K562 (cell line): ENCODE measurements around the gene SND1. TPM values are rescaled to one million over a fixed set of nuclear protein-coding genes. Genes with fewer than 3 reads are reported as not detected.
"Not testable (repeated sequence)": the region's sequence is repeated elsewhere in the genome, so short reads cannot be mapped to it uniquely, and the experiment has no call there.

ENCODE experiments used
- ARID1B ChIP-seq: fragments of 450-650 bp; IDR thresholded peaks from 2 replicates; pipeline ENCODE4 v1.6.1; 2016; ENCODE audit warnings: antibody characterized with exemption, mild to moderate bottlenecking, inconsistent platforms
- FOXA3 ChIP-seq, 2 experiments: fragments of 450-650 bp in 1 of 2; sonication (generic) in 1 of 2; formaldehyde crosslinking; IDR thresholded peaks in 1 of 2; conservative IDR thresholded peaks in 1 of 2; 2 replicates each; pipeline versions ENCODE4 v1.4.0 to v1.8.0; 2020 to 2022; ENCODE audit warnings: mild to moderate bottlenecking in 2 of 2, missing genetic modification reagents in 1 of 2
- FOXK2 ChIP-seq, 2 experiments: fragments of 450-650 bp; IDR thresholded peaks in 1 of 2; conservative IDR thresholded peaks in 1 of 2; 2 replicates each; pipeline ENCODE4 v1.6.1; 2016; ENCODE audit warnings: low read depth in 2 of 2, mild to moderate bottlenecking in 1 of 2
- HDAC1 ChIP-seq, 2 experiments: fragments of 450-650 bp; IDR thresholded peaks; 2 replicates each; pipeline ENCODE4 v1.6.1; 2016 to 2017; ENCODE audit warnings: inconsistent platforms in 1 of 2, mild to moderate bottlenecking in 1 of 2, moderate library complexity in 1 of 2
- HEY1 ChIP-seq: fragments of 250-450 bp; sonication (Bioruptor Pico); IDR thresholded peaks from 2 replicates; pipeline ENCODE4 v1.5.0; 2020; ENCODE audit warnings: mild to moderate bottlenecking, moderate library complexity, borderline replicate concordance
- MAX ChIP-seq: sonication (generic); formaldehyde crosslinking; IDR thresholded peaks from 2 replicates; pipeline ENCODE4 v1.9.0; 2022; ENCODE audit warnings: mild to moderate bottlenecking, missing genetic modification reagents
- MTA2 ChIP-seq: fragments of 450-650 bp; IDR thresholded peaks from 2 replicates; pipeline ENCODE4 v1.6.1; 2016; ENCODE audit warnings: low read depth
- MYC ChIP-seq, 2 experiments: fragments of 250-450 bp in 1 of 2; sonication (Bioruptor Pico) in 1 of 2; IDR thresholded peaks; 2 replicates each; pipeline versions ENCODE4 v1.5.1 to v1.6.1; 2012 to 2021; ENCODE audit warnings: low read depth in 2 of 2, borderline replicate concordance in 1 of 2, improper control_type of control experiment in 1 of 2, low read length in 1 of 2, mild to moderate bottlenecking in 1 of 2, moderate library complexity in 1 of 2
- NCOR1 ChIP-seq: fragments of 450-650 bp; IDR thresholded peaks from 2 replicates; pipeline ENCODE4 v1.6.1; 2016; ENCODE audit warnings: mild to moderate bottlenecking, moderate library complexity
- NR2C2 ChIP-seq, 2 experiments: fragments of 200-800 bp in 1 of 2; sonication (Bioruptor generic) in 1 of 2; sonication (generic) in 1 of 2; formaldehyde crosslinking in 1 of 2; IDR thresholded peaks; 2 replicates each; pipeline versions ENCODE4 v1.6.1 to v1.8.0; 2016 to 2022; ENCODE audit warnings: mild to moderate bottlenecking in 1 of 2, missing compliant biosample characterization in 1 of 2, missing genetic modification characterization in 1 of 2, missing genetic modification reagents in 1 of 2
- SMARCA4 ChIP-seq: fragments of 450-650 bp; IDR thresholded peaks from 2 replicates; pipeline ENCODE4 v1.6.1; 2016
- TBL1XR1 ChIP-seq, 2 experiments: IDR thresholded peaks; 2 replicates each; pipeline ENCODE4 v1.6.1; 2012; ENCODE audit warnings: improper control_type of control experiment in 2 of 2, low read length in 2 of 2, mild to moderate bottlenecking in 1 of 2
- ZNF175 ChIP-seq: fragments of 200-800 bp; sonication (Bioruptor generic); IDR thresholded peaks from 2 replicates; pipeline ENCODE4 v1.6.1; 2016; ENCODE audit warnings: low read depth, mild to moderate bottlenecking, missing genetic modification characterization, missing compliant biosample characterization
- ZNF263 ChIP-seq: sonication (generic); formaldehyde crosslinking; IDR thresholded peaks from 2 replicates; pipeline ENCODE4 v1.8.0; 2022; ENCODE audit warnings: mild to moderate bottlenecking, missing genetic modification reagents, borderline replicate concordance
- polyA plus RNA-seq, 8 experiments: library from polyadenylated mRNA; depleted of rRNA in 4 of 8; stranded (reverse) in 5 of 8; unstranded in 3 of 8; fragments of >200 nt; fragmentation: Nextera tagmentation in 2 of 8; fragmentation: Illumina TruSeq in 1 of 8; extraction: Ambion mirVana in 2 of 8; extraction: Trizol in 1 of 8; gene quantifications; 2 replicates each; pipeline versions ENCODE4 v1.2.1 to v1.2.3, GENCODE V29; 2011 to 2014; ENCODE audit warnings: inconsistent platforms in 1 of 8, missing spikeins in 1 of 8
- total RNA-seq, 7 experiments: library from RNA; depleted of rRNA in 6 of 7; stranded (reverse); fragments of >200 nt in 6 of 7; fragmentation: Illumina TruSeq in 2 of 7; extraction: Trizol in 2 of 7; gene quantifications; 2 replicates each; pipeline versions ENCODE4 v1.2.1 to v1.2.3, GENCODE V29; 2011 to 2021; ENCODE audit warnings: low replicate concordance in 1 of 7
- TF ChIP-seq, protein P1 (sequence below): sonication (generic); formaldehyde crosslinking; IDR thresholded peaks from 2 replicates; pipeline ENCODE4 v1.8.0; 2022; ENCODE audit warnings: missing genetic modification reagents, mild to moderate bottlenecking, moderate library complexity, borderline replicate concordance
- TF ChIP-seq, protein P2 (sequence below): fragments of 450-650 bp; IDR thresholded peaks from 2 replicates; pipeline ENCODE4 v1.6.1; 2016
- TF ChIP-seq, protein P3 (sequence below), 3 experiments: fragments of 200-800 bp in 1 of 3; fragments of 250-450 bp in 1 of 3; fragments of 450-650 bp in 1 of 3; sonication (Bioruptor Pico) in 1 of 3; sonication (Bioruptor generic) in 1 of 3; formaldehyde crosslinking in 1 of 3; IDR thresholded peaks; 2 replicates each; pipeline versions ENCODE4 v1.6.1 to v1.8.0; 2016 to 2022; ENCODE audit warnings: mild to moderate bottlenecking in 2 of 3, missing genetic modification characterization in 2 of 3, missing compliant biosample characterization in 1 of 3, moderate library complexity in 1 of 3
- TF ChIP-seq, protein P4 (sequence below): fragments of 450-650 bp; formaldehyde crosslinking; IDR thresholded peaks from 2 replicates; pipeline ENCODE4 v1.4.0; 2020; ENCODE audit warnings: mild to moderate bottlenecking, moderate library complexity

SND1 gene
- total and polyA plus RNA-seq, 9 of the 15 experiments (the other 6 are each of a cell fraction or from before 2014, with no cell fraction given) = 46.5 to 307 (median 191) TPM

DNA sequence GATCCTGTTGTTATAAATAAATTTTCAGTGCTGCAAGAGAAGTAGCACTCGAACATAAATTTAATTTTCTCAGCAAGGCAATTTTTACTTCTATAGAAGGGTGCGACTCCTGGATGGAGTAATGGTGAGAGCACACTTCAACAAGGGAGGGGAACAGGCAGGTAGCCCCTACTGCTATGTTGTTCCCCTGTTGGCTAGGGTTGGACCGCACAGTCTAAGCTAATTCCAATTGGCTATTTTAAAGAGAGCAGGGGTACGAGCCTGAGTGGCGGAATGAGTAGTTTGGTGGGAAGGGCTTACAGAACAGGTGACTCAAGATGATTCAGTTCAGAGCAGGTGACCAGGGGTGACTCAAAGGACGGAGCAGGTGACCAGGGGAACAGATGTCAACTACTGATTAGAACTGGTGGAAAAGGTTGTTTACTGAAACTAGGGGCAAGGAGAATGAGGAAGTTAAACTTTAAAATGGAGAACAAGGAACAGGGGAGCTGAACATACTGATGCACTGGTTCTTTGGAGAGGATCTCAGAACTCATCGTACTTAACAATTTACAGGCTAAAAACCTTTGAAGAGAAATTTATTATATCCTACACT, 185.9 kb downstream of the SND1 start (continued):
- TF ChIP-seq, protein P1, sequence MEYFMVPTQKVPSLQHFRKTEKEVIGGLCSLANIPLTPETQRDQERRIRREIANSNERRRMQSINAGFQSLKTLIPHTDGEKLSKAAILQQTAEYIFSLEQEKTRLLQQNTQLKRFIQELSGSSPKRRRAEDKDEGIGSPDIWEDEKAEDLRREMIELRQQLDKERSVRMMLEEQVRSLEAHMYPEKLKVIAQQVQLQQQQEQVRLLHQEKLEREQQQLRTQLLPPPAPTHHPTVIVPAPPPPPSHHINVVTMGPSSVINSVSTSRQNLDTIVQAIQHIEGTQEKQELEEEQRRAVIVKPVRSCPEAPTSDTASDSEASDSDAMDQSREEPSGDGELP (CRISPR knock-in tag) = peak; percentile 70
- TF ChIP-seq FOXK2 (conservative IDR thresholded peaks at IDR 0.05 in 1 of 2, IDR thresholded peaks at IDR 0.05 in 1 of 2; ENCODE audit: low read depth in 2 of 2) (peak; percentile 97 to 98), MAX (0 out of 2 replicates have a peak, but pooled peaks have one; percentile 15), HDAC1 (IDR thresholded peaks at IDR 0.05) (peak in 1 of 2 experiments; percentile 85; a peak in 2 of 4 replicates), NR2C2 (CRISPR knock-in tag; IDR thresholded peaks at IDR 0.05) (peak; percentile 61; the same call in 1 of the 2 replicates), NR2C2 (tag; IDR thresholded peaks at IDR 0.05) (peak; percentile 41), ZNF175 (CRISPR knock-in tag) (peak; percentile 76; the same call in 1 of the 2 replicates), SMARCA4 (peak; percentile 96), HEY1 (CRISPR knock-in tag) (0 out of 2 replicates have a peak, but pooled peaks have one; percentile 67), ZNF263 (CRISPR knock-in tag) (peak; percentile 54; the same call in 1 of the 2 replicates), TBL1XR1 (IDR thresholded peaks at IDR 0.05; ENCODE audit: low read length in 2 of 2) (peak in 1 of 2 experiments; percentile 43; a peak in 1 of 4 replicates), FOXA3 (CRISPR knock-in tag; conservative IDR thresholded peaks at IDR 0.05 in 1 of 2, IDR thresholded peaks at IDR 0.05 in 1 of 2) (peak; percentile 83 to 84), NCOR1 (peak; percentile 80), ARID1B (peak; percentile 97), MTA2 (peak; percentile 90), MYC (IDR thresholded peaks at IDR 0.05; ENCODE audit: low read depth, low read length) (0 out of 2 replicates have a peak, but pooled peaks have one; percentile 41)
- TF ChIP-seq, protein P2, sequence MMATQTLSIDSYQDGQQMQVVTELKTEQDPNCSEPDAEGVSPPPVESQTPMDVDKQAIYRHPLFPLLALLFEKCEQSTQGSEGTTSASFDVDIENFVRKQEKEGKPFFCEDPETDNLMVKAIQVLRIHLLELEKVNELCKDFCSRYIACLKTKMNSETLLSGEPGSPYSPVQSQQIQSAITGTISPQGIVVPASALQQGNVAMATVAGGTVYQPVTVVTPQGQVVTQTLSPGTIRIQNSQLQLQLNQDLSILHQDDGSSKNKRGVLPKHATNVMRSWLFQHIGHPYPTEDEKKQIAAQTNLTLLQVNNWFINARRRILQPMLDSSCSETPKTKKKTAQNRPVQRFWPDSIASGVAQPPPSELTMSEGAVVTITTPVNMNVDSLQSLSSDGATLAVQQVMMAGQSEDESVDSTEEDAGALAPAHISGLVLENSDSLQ = peak; percentile 85
- TF ChIP-seq, protein P3, sequence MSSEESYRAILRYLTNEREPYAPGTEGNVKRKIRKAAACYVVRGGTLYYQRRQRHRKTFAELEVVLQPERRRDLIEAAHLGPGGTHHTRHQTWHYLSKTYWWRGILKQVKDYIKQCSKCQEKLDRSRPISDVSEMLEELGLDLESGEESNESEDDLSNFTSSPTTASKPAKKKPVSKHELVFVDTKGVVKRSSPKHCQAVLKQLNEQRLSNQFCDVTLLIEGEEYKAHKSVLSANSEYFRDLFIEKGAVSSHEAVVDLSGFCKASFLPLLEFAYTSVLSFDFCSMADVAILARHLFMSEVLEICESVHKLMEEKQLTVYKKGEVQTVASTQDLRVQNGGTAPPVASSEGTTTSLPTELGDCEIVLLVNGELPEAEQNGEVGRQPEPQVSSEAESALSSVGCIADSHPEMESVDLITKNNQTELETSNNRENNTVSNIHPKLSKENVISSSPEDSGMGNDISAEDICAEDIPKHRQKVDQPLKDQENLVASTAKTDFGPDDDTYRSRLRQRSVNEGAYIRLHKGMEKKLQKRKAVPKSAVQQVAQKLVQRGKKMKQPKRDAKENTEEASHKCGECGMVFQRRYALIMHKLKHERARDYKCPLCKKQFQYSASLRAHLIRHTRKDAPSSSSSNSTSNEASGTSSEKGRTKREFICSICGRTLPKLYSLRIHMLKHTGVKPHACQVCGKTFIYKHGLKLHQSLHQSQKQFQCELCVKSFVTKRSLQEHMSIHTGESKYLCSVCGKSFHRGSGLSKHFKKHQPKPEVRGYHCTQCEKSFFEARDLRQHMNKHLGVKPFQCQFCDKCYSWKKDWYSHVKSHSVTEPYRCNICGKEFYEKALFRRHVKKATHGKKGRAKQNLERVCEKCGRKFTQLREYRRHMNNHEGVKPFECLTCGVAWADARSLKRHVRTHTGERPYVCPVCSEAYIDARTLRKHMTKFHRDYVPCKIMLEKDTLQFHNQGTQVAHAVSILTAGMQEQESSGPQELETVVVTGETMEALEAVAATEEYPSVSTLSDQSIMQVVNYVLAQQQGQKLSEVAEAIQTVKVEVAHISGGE (CRISPR knock-in tag; IDR thresholded peaks at IDR 0.05) = 0 out of 6 replicates have a peak, but pooled peaks of 1 of the 3 experiments have one; percentile 8
- TF ChIP-seq, protein P4, sequence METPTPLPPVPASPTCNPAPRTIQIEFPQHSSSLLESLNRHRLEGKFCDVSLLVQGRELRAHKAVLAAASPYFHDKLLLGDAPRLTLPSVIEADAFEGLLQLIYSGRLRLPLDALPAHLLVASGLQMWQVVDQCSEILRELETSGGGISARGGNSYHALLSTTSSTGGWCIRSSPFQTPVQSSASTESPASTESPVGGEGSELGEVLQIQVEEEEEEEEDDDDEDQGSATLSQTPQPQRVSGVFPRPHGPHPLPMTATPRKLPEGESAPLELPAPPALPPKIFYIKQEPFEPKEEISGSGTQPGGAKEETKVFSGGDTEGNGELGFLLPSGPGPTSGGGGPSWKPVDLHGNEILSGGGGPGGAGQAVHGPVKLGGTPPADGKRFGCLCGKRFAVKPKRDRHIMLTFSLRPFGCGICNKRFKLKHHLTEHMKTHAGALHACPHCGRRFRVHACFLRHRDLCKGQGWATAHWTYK (CRISPR knock-in tag) = peak; percentile 33; the same call in 1 of the 2 replicates
- not testable (repeated sequence) for TF ChIP-seq MYC (CRISPR knock-in tag; IDR thresholded peaks at IDR 0.05; ENCODE audit: borderline replicate concordance, low read depth)
